CD4-positive, alpha-beta T cell treated with Interleukin-1 beta for 1 hour (primary cell): ENCODE measurements around the gene TMEM19.
"Not testable (repeated sequence)": the region's sequence is repeated elsewhere in the genome, so short reads cannot be mapped to it uniquely, and the experiment has no call there.

ENCODE experiments used
- DNase-seq, 2 donors: peaks; one replicate each; pipeline ENCODE4 v3.0.0-alpha.2; 2020 to 2022

Gene TMEM19

GRCh38 chr12:71666259-71666658 lies 19.6 kb upstream of the TMEM19 start:
- DNase-seq: no peak

- no peak for DNase-seq
Measured at GRCh38 chr12:71671311-71671710, 14.6 kb upstream of the TMEM19 start.

GRCh38 chr12:71671816-71672215 lies 14.1 kb upstream of the TMEM19 start:
- no peak for DNase-seq

DNA sequence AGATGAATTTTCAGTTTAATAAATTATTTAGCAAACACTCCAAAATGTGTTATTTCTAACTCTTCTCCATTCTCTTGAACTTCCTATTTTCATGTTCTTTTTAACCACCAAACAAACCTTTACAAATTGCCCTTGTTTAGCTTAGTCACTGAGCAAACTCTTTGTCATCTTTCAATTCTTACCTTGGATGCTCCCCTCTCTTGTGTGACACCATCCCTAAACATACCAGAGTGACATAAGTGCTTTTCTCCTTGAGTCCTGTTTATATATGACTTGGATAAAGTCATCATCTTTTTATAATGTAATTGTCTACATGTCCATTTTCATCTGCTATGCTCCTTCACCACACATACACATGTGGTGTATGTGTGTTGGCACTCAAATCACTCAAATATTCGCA lies 3.4 kb upstream of the TMEM19 start:
- DNase-seq: no peak

DNA sequence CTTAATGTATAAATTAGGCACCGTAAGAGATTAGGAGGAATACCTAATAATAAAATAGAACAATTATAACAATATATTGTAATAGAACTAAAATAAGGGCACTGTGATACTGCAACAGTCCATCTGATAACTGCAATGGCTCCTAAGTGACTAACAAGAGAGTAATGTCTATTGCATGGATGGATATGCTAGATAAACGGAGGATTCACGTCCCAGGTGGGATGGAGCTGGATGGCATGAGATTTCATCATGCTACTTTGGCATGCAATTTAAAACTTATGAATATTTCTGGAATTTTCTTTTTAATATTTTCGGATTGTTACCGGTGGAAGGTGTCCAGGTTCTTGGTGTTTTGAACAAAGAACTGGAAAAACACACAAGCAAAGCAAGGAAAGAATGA lies 2.2 kb upstream of the TMEM19 start:
- no peak for DNase-seq

- DNase-seq: peak in 1 of 2 donors; percentile 53
Measured at GRCh38 chr12:71684081-71684480, 1.8 kb upstream of the TMEM19 start.

GRCh38 chr12:71685312-71685906 lies 473 bp upstream of the TMEM19 start:
- DNase-seq: no peak

DNA sequence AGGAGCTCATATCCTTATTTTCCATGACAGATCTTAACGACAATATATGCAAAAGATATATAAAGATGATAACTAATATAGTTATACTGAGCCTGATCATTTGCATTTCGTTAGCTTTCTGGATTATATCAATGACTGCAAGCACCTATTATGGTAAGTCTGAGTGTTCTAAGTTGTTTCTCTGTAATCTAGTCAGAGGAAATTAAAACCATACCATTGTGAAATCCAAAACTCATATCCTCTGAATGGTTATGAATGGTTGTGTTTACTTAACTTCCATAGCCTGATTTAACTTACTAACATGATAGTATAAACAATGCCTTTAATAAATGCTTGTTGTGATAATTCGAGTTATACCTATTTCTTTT lies 760 bp downstream of the TMEM19 start:
- no peak for DNase-seq

- not testable (repeated sequence) for DNase-seq
Measured at GRCh38 chr12:71687172-71687571, 1.3 kb downstream of the TMEM19 start.

DNA sequence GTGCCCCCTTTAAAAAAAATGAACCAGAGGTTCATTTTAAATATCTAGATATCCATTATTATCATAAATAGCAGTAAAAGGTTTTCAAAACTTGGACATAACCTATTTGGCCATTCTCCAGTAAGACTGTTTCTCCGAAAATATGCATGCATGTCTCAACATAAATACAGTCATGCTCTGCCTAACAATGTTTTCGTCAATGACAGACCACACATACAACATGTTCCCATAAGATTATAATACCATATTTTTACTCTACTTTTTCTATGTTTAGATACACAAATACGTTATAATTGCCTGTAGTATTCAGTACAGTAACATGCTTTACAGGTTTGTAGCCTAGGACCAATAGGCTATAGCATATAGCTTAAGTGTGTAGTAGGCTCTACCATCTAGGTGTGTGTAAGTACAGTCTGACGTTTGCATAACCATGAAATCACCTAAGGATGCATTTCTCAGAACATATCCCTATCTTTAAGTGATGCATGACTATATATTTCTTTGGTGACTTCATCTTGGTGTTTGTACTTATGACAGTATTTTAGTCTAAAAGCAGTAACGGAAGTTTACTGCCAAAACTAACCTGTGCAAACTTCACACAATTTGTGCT lies 3.2 kb downstream of the TMEM19 start:
- DNase-seq: no peak

DNA sequence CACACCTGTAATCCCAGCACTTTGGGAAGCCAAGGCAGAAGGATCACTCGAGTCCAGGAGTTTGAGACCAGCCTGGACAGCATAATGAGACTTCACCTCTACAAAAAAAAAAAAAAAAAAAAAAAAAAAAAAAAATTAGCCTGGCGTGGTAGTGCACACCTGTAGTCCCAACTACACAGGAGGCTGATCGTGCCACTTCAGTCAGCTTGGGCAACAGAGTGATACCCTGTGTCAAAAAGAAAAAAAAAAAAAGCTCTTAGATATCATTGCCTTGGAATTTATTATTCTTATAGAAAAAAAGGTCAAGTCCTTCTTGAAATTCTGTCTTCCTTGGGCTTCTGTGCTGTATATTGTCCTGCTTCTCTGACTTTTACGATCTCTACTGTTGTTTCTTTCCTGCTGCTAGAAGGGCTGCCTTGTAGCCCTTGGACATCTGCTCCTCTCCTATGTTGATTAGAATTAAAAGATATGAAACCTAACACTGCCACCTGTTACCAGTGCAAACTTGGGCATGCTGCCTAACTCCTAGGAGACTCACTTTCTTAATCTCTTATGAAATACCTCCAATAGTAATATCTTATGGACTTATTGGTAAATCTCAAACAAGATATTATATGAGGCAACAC lies 5.7 kb downstream of the TMEM19 start:
- no peak for DNase-seq

GRCh38 chr12:71693126-71693525 lies 7.2 kb downstream of the TMEM19 start:
- DNase-seq: no peak

DNA sequence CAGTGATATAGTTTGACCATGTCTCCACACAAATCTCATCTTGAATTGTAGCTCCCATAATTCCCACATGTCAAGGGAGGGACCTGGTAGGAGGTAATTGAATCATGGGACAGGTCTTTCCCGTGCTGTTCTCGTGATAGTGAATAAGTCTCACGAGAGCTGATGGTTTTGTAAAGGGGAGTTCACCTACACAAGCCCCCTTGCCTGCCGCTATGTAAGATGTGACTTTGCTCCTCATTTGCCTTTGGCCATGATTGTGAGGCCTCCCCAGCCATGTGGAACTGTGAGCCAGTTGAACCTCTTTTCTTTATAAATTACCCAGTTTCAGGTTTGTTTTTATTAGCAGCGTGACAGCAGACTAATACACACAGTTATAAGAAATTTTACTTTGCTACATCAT lies 7.8 kb downstream of the TMEM19 start:
- not testable (repeated sequence) for DNase-seq

DNA sequence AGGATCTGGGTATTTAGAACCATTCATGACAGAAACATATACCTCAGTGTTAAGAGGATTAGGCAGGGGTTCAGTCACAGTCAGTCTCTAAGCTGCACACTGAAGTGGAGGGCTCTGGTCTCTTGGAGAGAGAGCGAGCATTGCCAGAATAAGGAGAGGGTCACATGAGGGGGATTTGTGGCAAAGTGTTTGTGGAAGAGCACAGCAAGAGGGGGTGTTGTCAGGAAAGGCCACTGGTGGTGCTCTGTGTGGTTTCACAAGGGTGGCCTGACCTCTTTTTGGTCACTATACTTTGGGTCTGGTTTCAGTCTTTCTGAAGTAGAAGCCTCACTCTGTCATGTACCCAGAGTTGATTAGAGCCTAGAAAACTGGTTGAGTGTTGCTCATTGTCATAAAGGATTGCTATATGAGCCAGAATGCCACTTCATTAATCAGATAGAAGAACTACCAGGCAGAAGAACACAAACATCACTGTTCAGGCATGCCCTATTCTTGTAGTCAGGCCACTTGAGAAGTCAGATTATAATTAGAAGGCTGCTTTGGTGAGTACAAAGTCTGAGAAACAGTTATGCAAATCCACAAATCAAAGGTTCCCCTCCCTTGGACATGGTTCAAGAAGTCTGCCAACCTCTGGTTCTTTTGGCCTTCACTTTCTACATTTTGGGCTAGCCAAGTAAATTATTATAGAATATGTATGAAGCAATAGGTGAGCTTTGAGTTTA lies 8.4 kb downstream of the TMEM19 start:
- DNase-seq: no peak

DNA sequence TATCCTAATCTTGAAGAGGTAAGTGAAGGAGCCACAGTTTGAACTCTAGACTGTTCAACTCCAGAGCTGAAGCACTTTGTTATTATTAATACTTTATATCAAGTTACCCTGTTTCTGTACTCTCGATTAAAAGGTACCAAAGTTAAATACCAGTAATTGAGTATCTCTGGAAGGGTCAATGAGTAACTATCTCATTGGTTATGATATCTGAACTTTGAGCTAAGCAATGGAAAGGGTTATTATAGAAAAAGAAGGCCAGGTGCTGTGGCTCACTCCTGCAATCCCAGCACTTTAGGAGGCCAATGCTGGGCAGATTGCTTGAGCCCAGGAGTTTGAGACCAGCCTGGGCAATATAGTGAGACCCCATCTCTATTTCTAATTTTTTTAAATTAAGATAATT lies 9.9 kb downstream of the TMEM19 start:
- no peak for DNase-seq

DNA sequence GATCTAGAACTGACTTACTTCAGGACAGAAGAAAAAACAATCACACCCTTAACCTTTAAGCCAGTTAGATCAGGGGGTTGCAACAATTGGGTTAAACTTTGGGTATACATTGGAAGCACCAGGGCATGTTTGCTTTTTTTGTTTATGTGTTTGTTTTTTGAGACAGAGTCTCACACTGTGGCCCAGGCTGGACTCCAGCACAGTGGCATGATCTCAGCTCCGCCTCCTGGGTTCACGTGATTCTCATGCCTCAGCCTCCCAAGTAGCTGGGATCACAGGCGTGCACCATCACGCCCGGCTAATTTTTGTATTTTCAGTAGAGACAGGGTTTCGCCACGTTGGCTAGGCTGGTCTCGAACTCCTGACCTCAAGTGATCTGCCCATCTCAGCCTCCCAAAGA lies 16.3 kb downstream of the TMEM19 start:
- not testable (repeated sequence) for DNase-seq

DNA sequence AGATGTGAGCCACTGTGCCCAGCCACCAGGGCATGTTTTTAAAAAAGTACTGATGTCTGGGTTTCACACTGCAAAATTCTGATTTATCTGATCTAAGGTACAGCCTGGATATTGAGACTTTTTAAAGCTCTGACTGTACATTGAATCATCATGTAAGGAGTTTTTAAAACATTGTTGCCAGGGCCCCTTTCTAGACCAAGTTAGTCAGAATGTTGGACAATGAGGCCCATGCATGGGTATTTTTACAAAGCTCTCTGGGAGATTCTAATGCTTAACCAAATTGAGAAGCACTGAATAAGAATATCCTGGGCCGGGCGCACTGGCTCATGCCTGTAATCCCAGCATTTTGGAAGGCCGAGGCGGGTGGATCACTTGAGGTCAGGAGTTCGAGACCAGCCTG lies 16.7 kb downstream of the TMEM19 start:
- DNase-seq: no peak

DNA sequence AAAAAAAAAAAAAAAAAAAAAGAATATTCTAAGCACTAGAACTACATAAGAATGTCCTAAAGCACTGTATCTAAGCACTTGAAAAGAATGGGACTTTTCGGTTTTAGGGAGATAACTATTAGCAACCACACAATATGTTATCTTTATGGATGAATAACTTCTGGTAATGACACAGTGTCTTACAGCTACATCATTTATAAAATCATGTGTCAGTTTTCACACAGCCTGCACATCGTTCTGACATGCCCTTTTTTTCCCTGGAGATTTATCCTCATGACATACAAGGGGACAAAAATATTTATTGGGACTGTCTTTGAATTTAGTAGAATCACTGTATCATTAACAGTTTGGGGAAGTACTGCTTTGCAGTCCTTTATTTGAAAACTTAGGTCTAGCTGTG lies 17.3 kb downstream of the TMEM19 start:
- DNase-seq: no peak

DNA sequence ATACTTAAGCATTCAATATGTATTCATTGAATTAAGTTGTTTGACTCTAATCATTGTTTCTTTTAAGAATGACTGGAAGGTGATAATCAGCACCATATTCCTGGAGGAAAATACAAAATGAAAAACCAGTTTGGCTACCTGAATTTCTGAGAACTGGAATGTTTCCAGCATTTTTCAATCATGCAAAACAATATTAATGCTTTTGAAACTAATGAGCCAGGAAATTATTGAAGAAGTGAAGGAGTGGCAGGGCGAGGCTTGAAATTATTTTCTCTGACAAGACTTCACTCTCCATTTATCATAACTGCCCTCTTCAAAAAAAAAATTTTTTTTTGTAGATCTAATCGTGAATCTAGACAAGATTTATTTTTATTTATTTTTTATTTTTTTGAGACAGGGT lies 19.0 kb downstream of the TMEM19 start:
- no peak for DNase-seq

GRCh38 chr12:71708658-71709057 lies 22.8 kb downstream of the TMEM19 start:
- DNase-seq: no peak

- no peak for DNase-seq
Measured at GRCh38 chr12:71710276-71711125, 24.6 kb downstream of the TMEM19 start.

DNA sequence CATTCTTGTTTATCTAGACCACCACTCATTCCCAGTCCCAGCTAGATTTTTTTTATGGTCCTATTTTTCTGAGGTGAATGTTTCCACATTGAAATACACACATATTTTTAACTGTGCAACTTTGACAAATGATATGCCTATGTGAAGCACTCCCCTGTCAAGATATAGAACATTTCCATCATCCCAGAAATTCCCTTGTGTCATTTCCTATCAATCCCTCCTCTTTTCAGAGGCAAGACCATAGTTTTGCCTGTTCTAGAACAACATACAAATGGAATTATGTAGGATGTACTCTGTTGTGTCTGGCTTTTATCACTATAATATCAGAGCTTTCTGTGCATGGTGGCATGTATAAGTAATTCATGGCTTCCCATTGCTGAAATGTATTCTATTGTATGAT lies 32.7 kb downstream of the TMEM19 start:
- no peak for DNase-seq
